ENCODE measurements around the gene PRDM4. TPM values are rescaled to one million over a fixed set of nuclear protein-coding genes. Genes with fewer than 3 reads are reported as not detected.

The PRDM4 gene
- total and polyA plus RNA-seq, 2 of the 13 experiments (the other 11 are each of a cell fraction or from before 2014, with no cell fraction given), result 9.9 to 15.3 TPM

DNA sequence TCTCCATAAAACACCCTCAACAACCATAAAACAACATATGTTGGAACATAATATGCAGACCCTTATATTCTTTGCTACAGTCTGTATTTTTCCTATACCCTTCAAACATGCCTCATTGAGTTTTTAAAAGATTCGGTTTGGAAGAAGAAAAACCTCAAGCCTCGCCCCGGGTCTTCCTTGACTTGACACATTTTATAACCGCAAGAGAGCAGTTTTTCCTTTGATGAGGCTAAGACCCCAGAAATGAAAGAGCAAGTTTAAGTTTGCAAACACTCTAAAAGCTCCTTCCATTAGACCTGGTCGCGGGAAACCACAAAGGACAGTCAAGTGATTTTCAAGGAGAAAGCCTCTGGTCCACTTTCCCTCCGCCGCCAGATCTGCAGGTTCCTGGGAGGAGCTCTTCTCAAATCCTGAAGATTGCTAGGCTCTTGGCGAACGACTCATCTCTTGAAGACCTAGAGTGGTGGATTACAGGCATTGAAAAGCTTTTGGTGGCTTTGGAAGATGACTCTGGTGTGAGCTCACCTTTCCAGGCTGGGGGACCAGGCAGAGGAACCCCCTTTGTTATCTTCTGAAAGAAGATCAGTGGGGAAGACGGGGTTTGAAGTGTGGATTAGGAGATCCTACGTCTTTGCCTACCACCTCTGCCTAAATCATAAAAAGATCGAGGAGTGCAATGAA is 13.6 kb upstream of the PRDM4 start, which contains the start of gene ASCL4 (continued):
- no peak for TF ChIP-seq ZBTB44 (CRISPR knock-in tag; IDR thresholded peaks at IDR 0.05)

DNA sequence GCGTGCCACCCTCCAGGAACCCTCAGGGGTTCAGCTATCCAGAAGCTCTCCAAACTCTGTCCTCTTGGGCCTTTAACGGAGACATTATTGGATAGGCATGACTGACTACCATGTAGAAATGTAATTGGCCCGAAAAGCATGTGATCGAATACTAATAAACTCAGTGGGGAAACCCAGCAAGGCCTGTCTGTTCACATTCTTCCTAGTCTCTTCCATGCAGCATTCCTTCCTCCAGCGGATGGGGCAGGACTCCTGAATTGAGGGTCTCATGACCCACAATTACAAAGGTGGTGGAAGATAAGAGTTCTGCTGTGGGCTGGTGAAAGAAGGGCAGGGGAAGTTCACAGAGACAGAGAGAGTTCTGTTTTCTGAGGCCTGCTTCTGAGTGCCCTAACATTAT is 6.5 kb upstream of the PRDM4 start:
- Histone ChIP-seq H3K27ac (ENCODE audit: extremely low read length, insufficient read depth, low read length) (no peak overlapping the region), H3K27me3 (ENCODE audit: control insufficient read depth in 1 of 2, insufficient read depth in 2 of 2, low read length in 2 of 2) (0 out of 5 replicates have a peak, but pooled peaks cover 0 to 9% of the 10 kb centered on the region in 2 experiments), H3K4me3 (replicated peaks in 1 of 3; ENCODE audit: insufficient read depth in 1 of 3, low read depth in 2 of 3, low read length in 3 of 3) (no peak overlapping the region), H4K20me1 (ENCODE audit: insufficient read depth, low read length) (no peaks in the 10 kb centered on the region), H3K9ac (ENCODE audit: insufficient read depth, low read depth, low read length) (no peak overlapping the region), H3K4me2 (ENCODE audit: low read depth, low read length) (no peak overlapping the region), H3K36me3 (replicated peaks in 1 of 2; ENCODE audit: control insufficient read depth in 1 of 2, insufficient read depth in 2 of 2, low read length in 2 of 2) (no peaks in the 10 kb centered on the region), H2AFZ (ENCODE audit: low read length) (no peak overlapping the region), H3K79me2 (ENCODE audit: insufficient read depth, low read length) (no peaks in the 10 kb centered on the region), H3K9me3 (ENCODE audit: low read length) (no peaks in the 10 kb centered on the region), H3K4me1 (ENCODE audit: insufficient read depth, low read length) (no peaks in the 10 kb centered on the region)
- FAIRE-seq (no peak), ATAC-seq (no peak), DNase-seq (ENCODE audit: low spot score) (no peak)
- in situ Hi-C loops (cut with HindIII; ENCODE audit: extremely low pct_ligation_motif_present, low pct_unique_long_range_greater_than_20kb) (no loop called here), intact Hi-C loops (cut with micrococcal nuclease; ENCODE audit: unreplicated experiment) (no loop called here)
- ChIA-PET POLR2A (no interaction called here), CTCF (ENCODE audit: low intra/inter-chr PET ratio, low total read pairs) (no interaction called here)
- no TSS peak for BruUV-seq (replicated peaks)
- no peak for TF ChIP-seq ZNF775 (CRISPR knock-in tag; IDR thresholded peaks at IDR 0.05; ENCODE audit: borderline replicate concordance)
- no peak for TF ChIP-seq TCF12 (IDR thresholded peaks at IDR 0.05)
- TF ChIP-seq TCF12 (CRISPR knock-in tag; IDR thresholded peaks at IDR 0.05), result no peak
- no peak for TF ChIP-seq GABPA (IDR thresholded peaks at IDR 0.05; ENCODE audit: low read depth, low read length)
- TF ChIP-seq GABPA (CRISPR knock-in tag; IDR thresholded peaks at IDR 0.05; ENCODE audit: low read depth), result no peak
- 34% methylated on average over 4 of the region's 5 CpGs for WGBS (ENCODE audit: low lambda C conversion rate)
